SK-N-SH treated with all-trans-retinoic acid at 6 μM for 48 hours (cell line): Measurements from ENCODE around the gene ALPK3.

ENCODE experiments used
- ATAC-seq: fragments of 200-7000 bp; cut with Tn5 transposase; 3 replicates; pipeline ENCODE4 v1.9.1; 2020; ENCODE audit warnings: mild to moderate bottlenecking, moderate library complexity
- ARNTL ChIP-seq: fragments of 450-650 bp; formaldehyde crosslinking; IDR thresholded peaks from 2 replicates; pipeline ENCODE4 v1.5.0; 2020; ENCODE audit warnings: low read depth, mild to moderate bottlenecking, moderate library complexity, borderline replicate concordance
- BACH2 ChIP-seq: fragments of 250-450 bp; sonication (Bioruptor Pico); IDR thresholded peaks from 2 replicates; pipeline ENCODE4 v1.9.0; 2021; ENCODE audit warnings: mild to moderate bottlenecking, borderline replicate concordance
- CSDC2 ChIP-seq: fragments of 250-450 bp; sonication (Bioruptor Pico); IDR thresholded peaks from 2 replicates; pipeline ENCODE4 v1.5.0; 2020; ENCODE audit warnings: mild to moderate bottlenecking, moderate library complexity
- ESRRG ChIP-seq: fragments of 250-450 bp; sonication (Bioruptor Pico); IDR thresholded peaks from 2 replicates; pipeline ENCODE4 v1.6.1; 2021; ENCODE audit warnings: mild to moderate bottlenecking
- GLIS3 ChIP-seq: fragments of 250-450 bp; sonication (Bioruptor Pico); IDR thresholded peaks from 2 replicates; pipeline ENCODE4 v1.5.0; 2020; ENCODE audit warnings: mild to moderate bottlenecking, moderate library complexity
- ISL1 ChIP-seq: fragments of 250-450 bp; sonication (Bioruptor Pico); IDR thresholded peaks from 2 replicates; pipeline ENCODE4 v2.1.2; 2022; ENCODE audit warnings: mild to moderate bottlenecking, moderate library complexity
- OSR1 ChIP-seq: fragments of 250-450 bp; sonication (Bioruptor Pico); IDR thresholded peaks from 2 replicates; pipeline ENCODE4 v1.8.0; 2022; ENCODE audit warnings: moderate library complexity, mild to moderate bottlenecking, inconsistent platforms
- PPARA ChIP-seq: fragments of 250-450 bp; sonication (Bioruptor Pico); IDR thresholded peaks from 2 replicates; pipeline ENCODE4 v1.5.0; 2020; ENCODE audit warnings: mild to moderate bottlenecking, borderline replicate concordance
- RARB ChIP-seq: fragments of 250-450 bp; sonication (Bioruptor Pico); IDR thresholded peaks from 2 replicates; pipeline ENCODE4 v1.8.0; 2021; ENCODE audit warnings: mild to moderate bottlenecking, moderate library complexity
- SNAI2 ChIP-seq: fragments of 250-450 bp; sonication (Bioruptor Pico); IDR thresholded peaks from 2 replicates; pipeline ENCODE4 v1.5.0; 2020; ENCODE audit warnings: mild to moderate bottlenecking, moderate library complexity
- TCF4 ChIP-seq: fragments of 250-450 bp; sonication (Bioruptor Pico); IDR thresholded peaks from 2 replicates; pipeline ENCODE4 v1.8.0; 2021; ENCODE audit warnings: mild to moderate bottlenecking, moderate library complexity, borderline replicate concordance
- TOX ChIP-seq: fragments of 250-450 bp; sonication (Bioruptor Pico); IDR thresholded peaks from 2 replicates; pipeline ENCODE4 v1.8.0; 2021; ENCODE audit warnings: mild to moderate bottlenecking, moderate library complexity, borderline replicate concordance
- ZC3H10 ChIP-seq: fragments of 250-450 bp; sonication (Bioruptor Pico); IDR thresholded peaks from 2 replicates; pipeline ENCODE4 v1.5.1; 2021; ENCODE audit warnings: mild to moderate bottlenecking, moderate library complexity
- ZFP3 ChIP-seq: fragments of 250-450 bp; sonication (Bioruptor Pico); IDR thresholded peaks from 2 replicates; pipeline ENCODE4 v1.5.0; 2020; ENCODE audit warnings: mild to moderate bottlenecking, moderate library complexity
- ZNF565 ChIP-seq: fragments of 450-650 bp; formaldehyde crosslinking; conservative IDR thresholded peaks from 2 replicates; pipeline ENCODE4 v1.5.0; 2020; ENCODE audit warnings: low read depth, mild to moderate bottlenecking, moderate library complexity
- ZNF70 ChIP-seq: fragments of 450-650 bp; formaldehyde crosslinking; IDR thresholded peaks from 2 replicates; pipeline ENCODE4 v1.5.0; 2020; ENCODE audit warnings: mild to moderate bottlenecking, moderate library complexity
- TF ChIP-seq, protein P1 (sequence below): fragments of 250-450 bp; sonication (Bioruptor Pico); IDR thresholded peaks from 2 replicates; pipeline ENCODE4 v1.5.0; 2020; ENCODE audit warnings: mild to moderate bottlenecking, moderate library complexity
- TF ChIP-seq, protein P2 (sequence below): fragments of 250-450 bp; sonication (Bioruptor Pico); IDR thresholded peaks from 2 replicates; pipeline ENCODE4 v1.5.1; 2021; ENCODE audit warnings: mild to moderate bottlenecking, moderate library complexity
- TF ChIP-seq, protein P3 (sequence below): fragments of 250-450 bp; sonication (Bioruptor Pico); IDR thresholded peaks from 2 replicates; pipeline ENCODE4 v1.8.0; 2021; ENCODE audit warnings: low read depth, mild to moderate bottlenecking, moderate library complexity, borderline replicate concordance

The ALPK3 gene

GRCh38 chr15:84840255-84840654, 23.1 kb downstream of the ALPK3 start:
- ATAC-seq: no peak
- TF ChIP-seq PPARA (CRISPR knock-in tag) (no peak), CSDC2 (CRISPR knock-in tag) (no peak), ZC3H10 (no peak), ESRRG (CRISPR knock-in tag) (no peak), ARNTL (CRISPR knock-in tag) (no peak), TCF4 (CRISPR knock-in tag) (no peak), ZNF565 (CRISPR knock-in tag) (no peak), SNAI2 (CRISPR knock-in tag) (no peak)
- TF ChIP-seq, protein P1, sequence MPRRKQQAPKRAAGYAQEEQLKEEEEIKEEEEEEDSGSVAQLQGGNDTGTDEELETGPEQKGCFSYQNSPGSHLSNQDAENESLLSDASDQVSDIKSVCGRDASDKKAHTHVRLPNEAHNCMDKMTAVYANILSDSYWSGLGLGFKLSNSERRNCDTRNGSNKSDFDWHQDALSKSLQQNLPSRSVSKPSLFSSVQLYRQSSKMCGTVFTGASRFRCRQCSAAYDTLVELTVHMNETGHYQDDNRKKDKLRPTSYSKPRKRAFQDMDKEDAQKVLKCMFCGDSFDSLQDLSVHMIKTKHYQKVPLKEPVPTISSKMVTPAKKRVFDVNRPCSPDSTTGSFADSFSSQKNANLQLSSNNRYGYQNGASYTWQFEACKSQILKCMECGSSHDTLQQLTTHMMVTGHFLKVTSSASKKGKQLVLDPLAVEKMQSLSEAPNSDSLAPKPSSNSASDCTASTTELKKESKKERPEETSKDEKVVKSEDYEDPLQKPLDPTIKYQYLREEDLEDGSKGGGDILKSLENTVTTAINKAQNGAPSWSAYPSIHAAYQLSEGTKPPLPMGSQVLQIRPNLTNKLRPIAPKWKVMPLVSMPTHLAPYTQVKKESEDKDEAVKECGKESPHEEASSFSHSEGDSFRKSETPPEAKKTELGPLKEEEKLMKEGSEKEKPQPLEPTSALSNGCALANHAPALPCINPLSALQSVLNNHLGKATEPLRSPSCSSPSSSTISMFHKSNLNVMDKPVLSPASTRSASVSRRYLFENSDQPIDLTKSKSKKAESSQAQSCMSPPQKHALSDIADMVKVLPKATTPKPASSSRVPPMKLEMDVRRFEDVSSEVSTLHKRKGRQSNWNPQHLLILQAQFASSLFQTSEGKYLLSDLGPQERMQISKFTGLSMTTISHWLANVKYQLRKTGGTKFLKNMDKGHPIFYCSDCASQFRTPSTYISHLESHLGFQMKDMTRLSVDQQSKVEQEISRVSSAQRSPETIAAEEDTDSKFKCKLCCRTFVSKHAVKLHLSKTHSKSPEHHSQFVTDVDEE: no peak

DNA sequence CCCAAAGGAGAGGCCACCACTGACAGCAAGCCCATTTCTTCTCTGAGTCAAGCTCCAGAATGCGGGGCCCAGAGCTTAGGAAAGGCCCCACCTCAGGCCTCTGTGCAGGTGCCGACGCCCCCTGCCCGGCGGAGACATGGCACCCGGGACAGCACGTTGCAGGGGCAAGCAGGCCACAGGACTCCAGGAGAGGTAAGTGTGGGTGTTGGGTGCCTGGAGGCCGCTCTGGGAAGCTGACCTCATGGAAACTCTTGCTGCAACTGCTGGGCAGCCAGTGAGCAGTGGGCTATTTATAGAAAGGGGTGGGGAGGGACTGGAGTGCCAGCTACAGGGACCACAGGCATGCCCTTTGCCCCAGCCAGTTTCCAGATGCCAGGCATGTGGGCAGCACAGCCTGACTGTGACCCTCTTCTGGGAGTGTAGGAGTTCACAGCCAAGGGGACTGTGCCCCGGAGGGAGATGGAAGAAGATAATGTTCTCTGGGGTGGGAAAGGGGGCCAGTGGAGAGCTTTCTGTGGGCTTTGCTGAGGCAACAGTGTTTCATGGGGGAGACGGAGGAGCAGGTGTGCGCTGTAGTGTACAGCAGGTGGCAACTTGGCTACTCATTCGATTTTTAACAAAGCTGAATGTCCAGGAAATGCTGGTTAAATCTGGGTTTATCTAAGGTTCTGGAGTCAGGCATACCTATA, 23.7 kb downstream of the ALPK3 start:
- TF ChIP-seq TOX (CRISPR knock-in tag) (no peak), ZFP3 (CRISPR knock-in tag) (peak; percentile 72; the same call in 1 of the 2 replicates)
- TF ChIP-seq, all 23 proteins: peak for 1

DNA sequence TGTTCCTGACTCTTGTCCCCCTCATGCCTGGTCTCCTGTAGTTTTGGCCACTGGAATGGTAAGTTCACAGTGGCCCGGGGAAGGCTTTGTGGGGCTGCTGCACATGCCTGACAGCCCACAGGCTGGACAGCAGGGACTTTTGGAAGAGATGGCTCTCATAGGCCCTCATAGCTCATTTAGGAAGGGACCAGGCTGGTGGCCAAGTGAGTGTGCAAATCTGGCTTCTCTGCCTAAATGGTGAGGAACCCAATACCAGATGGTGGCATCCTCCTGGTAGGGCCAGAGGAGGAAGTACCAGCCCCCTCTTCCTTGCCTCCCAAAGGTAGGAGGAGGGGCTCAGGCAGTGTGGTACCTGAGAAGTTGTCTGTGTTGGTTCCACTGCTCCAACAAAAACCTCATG, 25.6 kb downstream of the ALPK3 start:
- no peak for ATAC-seq
- TF ChIP-seq, protein P2, sequence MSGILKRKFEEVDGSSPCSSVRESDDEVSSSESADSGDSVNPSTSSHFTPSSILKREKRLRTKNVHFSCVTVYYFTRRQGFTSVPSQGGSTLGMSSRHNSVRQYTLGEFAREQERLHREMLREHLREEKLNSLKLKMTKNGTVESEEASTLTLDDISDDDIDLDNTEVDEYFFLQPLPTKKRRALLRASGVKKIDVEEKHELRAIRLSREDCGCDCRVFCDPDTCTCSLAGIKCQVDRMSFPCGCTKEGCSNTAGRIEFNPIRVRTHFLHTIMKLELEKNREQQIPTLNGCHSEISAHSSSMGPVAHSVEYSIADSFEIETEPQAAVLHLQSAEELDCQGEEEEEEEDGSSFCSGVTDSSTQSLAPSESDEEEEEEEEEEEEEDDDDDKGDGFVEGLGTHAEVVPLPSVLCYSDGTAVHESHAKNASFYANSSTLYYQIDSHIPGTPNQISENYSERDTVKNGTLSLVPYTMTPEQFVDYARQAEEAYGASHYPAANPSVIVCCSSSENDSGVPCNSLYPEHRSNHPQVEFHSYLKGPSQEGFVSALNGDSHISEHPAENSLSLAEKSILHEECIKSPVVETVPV (CRISPR knock-in tag): no peak
- TF ChIP-seq CSDC2 (CRISPR knock-in tag) (no peak), ZFP3 (CRISPR knock-in tag) (no peak), ZC3H10 (no peak), ISL1 (CRISPR knock-in tag) (no peak), SNAI2 (CRISPR knock-in tag) (no peak), OSR1 (CRISPR knock-in tag) (no peak), ZNF565 (CRISPR knock-in tag) (no peak), TOX (CRISPR knock-in tag) (no peak), GLIS3 (CRISPR knock-in tag) (no peak), ZNF70 (no peak), ARNTL (CRISPR knock-in tag) (no peak), RARB (CRISPR knock-in tag) (no peak), BACH2 (CRISPR knock-in tag) (no peak)
- TF ChIP-seq, protein P1: no peak
- TF ChIP-seq, all 23 proteins: peak for 0

More for the DNA sequence above, 23.7 kb downstream of the ALPK3 start:
- peak; percentile 86 for ATAC-seq

DNA sequence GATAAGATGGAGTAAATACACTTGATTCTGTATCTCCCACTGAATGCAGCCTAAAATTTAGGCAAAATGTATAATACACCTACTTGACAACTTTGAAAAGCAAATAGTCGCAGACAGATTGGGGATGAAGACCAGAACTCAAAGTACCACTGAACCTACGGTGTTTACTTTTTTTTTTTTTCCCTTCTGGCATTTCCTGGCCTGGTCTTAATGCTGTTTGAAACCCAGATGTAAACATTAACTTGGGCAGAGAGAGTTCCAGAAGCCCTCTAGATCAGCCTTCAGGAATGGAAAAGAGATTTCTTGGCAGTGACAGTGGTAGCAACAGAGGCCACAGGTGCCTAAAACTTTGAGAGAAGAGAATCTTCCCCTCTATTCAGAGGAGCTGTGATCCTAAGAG, 27.8 kb downstream of the ALPK3 start:
- ATAC-seq: no peak
- TF ChIP-seq GLIS3 (CRISPR knock-in tag) (no peak), ZNF70 (no peak), BACH2 (CRISPR knock-in tag) (no peak), TCF4 (CRISPR knock-in tag) (no peak), RARB (CRISPR knock-in tag) (no peak)
- TF ChIP-seq, protein P3, sequence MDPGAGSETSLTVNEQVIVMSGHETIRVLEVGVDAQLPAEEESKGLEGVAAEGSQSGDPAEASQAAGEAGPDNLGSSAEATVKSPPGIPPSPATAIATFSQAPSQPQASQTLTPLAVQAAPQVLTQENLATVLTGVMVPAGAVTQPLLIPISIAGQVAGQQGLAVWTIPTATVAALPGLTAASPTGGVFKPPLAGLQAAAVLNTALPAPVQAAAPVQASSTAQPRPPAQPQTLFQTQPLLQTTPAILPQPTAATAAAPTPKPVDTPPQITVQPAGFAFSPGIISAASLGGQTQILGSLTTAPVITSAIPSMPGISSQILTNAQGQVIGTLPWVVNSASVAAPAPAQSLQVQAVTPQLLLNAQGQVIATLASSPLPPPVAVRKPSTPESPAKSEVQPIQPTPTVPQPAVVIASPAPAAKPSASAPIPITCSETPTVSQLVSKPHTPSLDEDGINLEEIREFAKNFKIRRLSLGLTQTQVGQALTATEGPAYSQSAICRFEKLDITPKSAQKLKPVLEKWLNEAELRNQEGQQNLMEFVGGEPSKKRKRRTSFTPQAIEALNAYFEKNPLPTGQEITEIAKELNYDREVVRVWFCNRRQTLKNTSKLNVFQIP (CRISPR knock-in tag): no peak

DNA sequence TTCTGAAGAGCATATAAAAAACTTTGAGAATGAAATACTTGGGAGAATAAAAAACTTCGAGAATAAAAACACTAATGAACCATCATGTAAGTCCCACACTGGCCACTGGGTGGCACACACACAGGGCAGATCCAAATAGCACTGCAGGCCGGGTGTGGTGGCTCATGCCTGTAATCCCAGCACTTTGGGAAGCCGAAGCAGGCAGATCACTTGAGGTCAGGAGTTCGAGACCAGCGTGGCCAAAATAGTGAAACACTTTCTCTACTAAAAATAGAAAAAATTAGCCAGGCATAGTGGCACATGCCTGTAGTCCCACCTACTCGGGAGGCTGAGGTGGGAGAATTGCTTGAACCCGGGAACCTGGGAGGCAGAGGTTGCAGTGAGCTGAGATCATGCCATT, 28.5 kb downstream of the ALPK3 start:
- peak; percentile 61 for ATAC-seq
